HCEC 1CT (cell line): ENCODE measurements around the gene ASB4.

ENCODE experiments used
- DNase-seq: peaks from one replicate; pipeline ENCODE4 v3.0.0-alpha.2; 2017

The ASB4 gene

GRCh38 chr7:95560674-95561073 lies 74.9 kb downstream of the ASB4 start:
- no peak for DNase-seq

GRCh38 chr7:95569720-95570119 lies 84.0 kb downstream of the ASB4 start:
- DNase-seq = no peak

GRCh38 chr7:95577137-95577536 lies 91.4 kb downstream of the ASB4 start:
- DNase-seq = no peak

GRCh38 chr7:95578299-95578855 lies 92.6 kb downstream of the ASB4 start:
- DNase-seq = no peak

- DNase-seq = no peak
Measured at GRCh38 chr7:95579318-95579717, 93.6 kb downstream of the ASB4 start.

- no peak for DNase-seq
Measured at GRCh38 chr7:95581467-95581866, 95.7 kb downstream of the ASB4 start.

GRCh38 chr7:95582578-95583293 lies 97.0 kb downstream of the ASB4 start:
- no peak for DNase-seq

GRCh38 chr7:95583834-95584621 lies 98.3 kb downstream of the ASB4 start:
- DNase-seq = no peak

GRCh38 chr7:95584769-95585425 lies 99.2 kb downstream of the ASB4 start:
- DNase-seq = no peak

GRCh38 chr7:95585426-95585789 lies 99.7 kb downstream of the ASB4 start:
- no peak for DNase-seq

- no peak for DNase-seq
Measured at GRCh38 chr7:95586951-95587301, 101.2 kb downstream of the ASB4 start.

GRCh38 chr7:95589031-95589430 lies 103.3 kb downstream of the ASB4 start:
- no peak for DNase-seq

GRCh38 chr7:95589766-95590165 lies 104.0 kb downstream of the ASB4 start:
- no peak for DNase-seq
